HTERT RPE-1 (cell line): ENCODE data around the gene RPS17.
"Not testable (repeated sequence)": the region's sequence is repeated elsewhere in the genome, so short reads cannot be mapped to it uniquely, and the experiment has no call there.

Experiments
- in situ Hi-C: fragments of 300-500 bp; cut with MboI; formaldehyde crosslinking; loops from 4 replicates; pipeline ENCODE4 v1.14.3; 2020; ENCODE audit warnings: low sequenced_read_pairs

Gene RPS17

GRCh38 chr15:82530006-82530405 is 10.3 kb downstream of the RPS17 start:
- in situ Hi-C loops: no loop called here

- in situ Hi-C loops: not testable (repeated sequence)
Observed at GRCh38 chr15:82513587-82513986, 26.7 kb downstream of the RPS17 start.

- in situ Hi-C loops: not testable (repeated sequence)
Observed at GRCh38 chr15:82507693-82508092, 32.6 kb downstream of the RPS17 start.

- in situ Hi-C loops: not testable (repeated sequence)
Observed at GRCh38 chr15:82507087-82507486, 33.2 kb downstream of the RPS17 start.

GRCh38 chr15:82505842-82506241 is 34.4 kb downstream of the RPS17 start:
- in situ Hi-C loops: not testable (repeated sequence)

GRCh38 chr15:82504074-82504473 is 36.2 kb downstream of the RPS17 start:
- in situ Hi-C loops: not testable (repeated sequence)

GRCh38 chr15:82502700-82503339 is 37.4 kb downstream of the RPS17 start:
- in situ Hi-C loops: not testable (repeated sequence)

- in situ Hi-C loops: not testable (repeated sequence)
Observed at GRCh38 chr15:82500772-82501171, 39.5 kb downstream of the RPS17 start.

- in situ Hi-C loops: not testable (repeated sequence)
Observed at GRCh38 chr15:82497978-82498377, 42.3 kb downstream of the RPS17 start.

GRCh38 chr15:82488250-82488649 is 52.0 kb downstream of the RPS17 start:
- in situ Hi-C loops: not testable (repeated sequence)

GRCh38 chr15:82487045-82487444 is 53.2 kb downstream of the RPS17 start:
- in situ Hi-C loops: not testable (repeated sequence)
